ENCODE measurements around the gene COLGALT1.
A peak's percentile ranks its signal among the peaks of the same experiment; 100 is the strongest.

COLGALT1 gene

GRCh38 chr19:17602872-17603510 lies 47.5 kb downstream of the COLGALT1 start:
- Histone ChIP-seq H3K36me3 (ENCODE audit: control insufficient read depth in 1 of 2, insufficient read depth in 2 of 2, low read length in 2 of 2) (no peaks in the 10 kb centered on the region), H3K4me1 (ENCODE audit: control insufficient read depth in 1 of 2, insufficient read depth in 2 of 2, low read length in 2 of 2) (peaks cover 0 to 8% of the 10 kb centered on the region in 2 donors), H3K4me3 (ENCODE audit: low read depth in 1 of 2, low read length in 2 of 2) (no peak overlapping the region), H3K9me3 (ENCODE audit: control insufficient read depth in 1 of 2, low read length in 2 of 2) (no peaks in the 10 kb centered on the region), H3K27me3 (ENCODE audit: low read depth, low read length) (peaks cover 10% of the 10 kb centered on the region), H3K27ac (ENCODE audit: low read length) (no peak overlapping the region)

- Histone ChIP-seq H3K4me1 (ENCODE audit: control insufficient read depth in 1 of 2, insufficient read depth in 2 of 2, low read length in 2 of 2) (peaks cover 0 to 8% of the 10 kb centered on the region in 2 donors), H3K9me3 (ENCODE audit: control insufficient read depth in 1 of 2, low read length in 2 of 2) (no peaks in the 10 kb centered on the region), H3K4me3 (ENCODE audit: low read depth in 1 of 2, low read length in 2 of 2) (no peak overlapping the region), H3K27ac (ENCODE audit: low read length) (no peak overlapping the region), H3K36me3 (ENCODE audit: control insufficient read depth in 1 of 2, insufficient read depth in 2 of 2, low read length in 2 of 2) (no peaks in the 10 kb centered on the region), H3K27me3 (ENCODE audit: low read depth, low read length) (peaks cover 10% of the 10 kb centered on the region)
Observed at GRCh38 chr19:17604372-17605025, 49.0 kb downstream of the COLGALT1 start.

- Histone ChIP-seq H3K27ac (ENCODE audit: low read length) (no peak overlapping the region), H3K4me3 (ENCODE audit: low read depth in 1 of 2, low read length in 2 of 2) (no peak overlapping the region), H3K36me3 (ENCODE audit: control insufficient read depth in 1 of 2, insufficient read depth in 2 of 2, low read length in 2 of 2) (no peaks in the 10 kb centered on the region), H3K9me3 (ENCODE audit: control insufficient read depth in 1 of 2, low read length in 2 of 2) (no peaks in the 10 kb centered on the region), H3K4me1 (ENCODE audit: control insufficient read depth in 1 of 2, insufficient read depth in 2 of 2, low read length in 2 of 2) (peaks cover 0 to 8% of the 10 kb centered on the region in 2 donors), H3K27me3 (ENCODE audit: low read depth, low read length) (peaks cover 10% of the 10 kb centered on the region)
Observed at GRCh38 chr19:17605117-17605516, 49.7 kb downstream of the COLGALT1 start.

- H3K4me3 ChIP-seq (ENCODE audit: low read depth in 1 of 2, low read length in 2 of 2): peak overlapping the region; percentile 30 to 60
- no peak overlapping the region for H3K27ac ChIP-seq (ENCODE audit: low read length)
- peaks cover 10% of the 10 kb centered on the region for H3K27me3 ChIP-seq (ENCODE audit: low read depth, low read length)
- no peaks in the 10 kb centered on the region for H3K36me3 ChIP-seq (ENCODE audit: control insufficient read depth in 1 of 2, insufficient read depth in 2 of 2, low read length in 2 of 2)
- peaks cover 0 to 8% of the 10 kb centered on the region in 2 donors for H3K4me1 ChIP-seq (ENCODE audit: control insufficient read depth in 1 of 2, insufficient read depth in 2 of 2, low read length in 2 of 2)
- H3K9me3 ChIP-seq (ENCODE audit: control insufficient read depth in 1 of 2, low read length in 2 of 2): no peaks in the 10 kb centered on the region
Observed at GRCh38 chr19:17605761-17606589, 50.5 kb downstream of the COLGALT1 start.

- no peaks in the 10 kb centered on the region for H3K9me3 ChIP-seq (ENCODE audit: control insufficient read depth in 1 of 2, low read length in 2 of 2)
- H3K4me1 ChIP-seq (ENCODE audit: control insufficient read depth in 1 of 2, insufficient read depth in 2 of 2, low read length in 2 of 2): peaks cover 0 to 8% of the 10 kb centered on the region in 2 donors
- H3K4me3 ChIP-seq (ENCODE audit: low read depth in 1 of 2, low read length in 2 of 2): peak overlapping the region in 1 of 2 donors; percentile 60
- H3K27me3 ChIP-seq (ENCODE audit: low read depth, low read length): peaks cover 10% of the 10 kb centered on the region
- no peak overlapping the region for H3K27ac ChIP-seq (ENCODE audit: low read length)
- no peaks in the 10 kb centered on the region for H3K36me3 ChIP-seq (ENCODE audit: control insufficient read depth in 1 of 2, insufficient read depth in 2 of 2, low read length in 2 of 2)
Observed at GRCh38 chr19:17606590-17607185, 51.2 kb downstream of the COLGALT1 start.

- no peaks in the 10 kb centered on the region for H3K36me3 ChIP-seq (ENCODE audit: control insufficient read depth in 1 of 2, insufficient read depth in 2 of 2, low read length in 2 of 2)
- no peak overlapping the region for H3K27ac ChIP-seq (ENCODE audit: low read length)
- no peaks in the 10 kb centered on the region for H3K9me3 ChIP-seq (ENCODE audit: control insufficient read depth in 1 of 2, low read length in 2 of 2)
- peaks cover 0 to 8% of the 10 kb centered on the region in 2 donors for H3K4me1 ChIP-seq (ENCODE audit: control insufficient read depth in 1 of 2, insufficient read depth in 2 of 2, low read length in 2 of 2)
- peaks cover 6% of the 10 kb centered on the region for H3K27me3 ChIP-seq (ENCODE audit: low read depth, low read length)
- no peak overlapping the region for H3K4me3 ChIP-seq (ENCODE audit: low read depth in 1 of 2, low read length in 2 of 2)
Observed at GRCh38 chr19:17607936-17608335, 52.5 kb downstream of the COLGALT1 start.

- Histone ChIP-seq H3K4me1 (ENCODE audit: control insufficient read depth in 1 of 2, insufficient read depth in 2 of 2, low read length in 2 of 2) (peaks cover 0 to 8% of the 10 kb centered on the region in 2 donors), H3K27ac (ENCODE audit: low read length) (no peak overlapping the region), H3K27me3 (ENCODE audit: low read depth, low read length) (no peaks in the 10 kb centered on the region), H3K4me3 (ENCODE audit: low read depth in 1 of 2, low read length in 2 of 2) (no peak overlapping the region), H3K9me3 (ENCODE audit: control insufficient read depth in 1 of 2, low read length in 2 of 2) (no peaks in the 10 kb centered on the region), H3K36me3 (ENCODE audit: control insufficient read depth in 1 of 2, insufficient read depth in 2 of 2, low read length in 2 of 2) (no peaks in the 10 kb centered on the region)
Observed at GRCh38 chr19:17610384-17610783, 54.9 kb downstream of the COLGALT1 start.

- H3K36me3 ChIP-seq (ENCODE audit: control insufficient read depth in 1 of 2, insufficient read depth in 2 of 2, low read length in 2 of 2): no peaks in the 10 kb centered on the region
- H3K27me3 ChIP-seq (ENCODE audit: low read depth, low read length): no peaks in the 10 kb centered on the region
- H3K9me3 ChIP-seq (ENCODE audit: control insufficient read depth in 1 of 2, low read length in 2 of 2): no peaks in the 10 kb centered on the region
- H3K4me3 ChIP-seq (ENCODE audit: low read depth in 1 of 2, low read length in 2 of 2): no peak overlapping the region
- no peak overlapping the region for H3K27ac ChIP-seq (ENCODE audit: low read length)
- H3K4me1 ChIP-seq (ENCODE audit: control insufficient read depth in 1 of 2, insufficient read depth in 2 of 2, low read length in 2 of 2): peaks cover 0 to 6% of the 10 kb centered on the region in 2 donors
Observed at GRCh38 chr19:17611462-17612244, 56.2 kb downstream of the COLGALT1 start.

GRCh38 chr19:17614476-17614875 lies 59.0 kb downstream of the COLGALT1 start:
- H3K4me3 ChIP-seq (ENCODE audit: low read depth in 1 of 2, low read length in 2 of 2): no peak overlapping the region
- H3K27me3 ChIP-seq (ENCODE audit: low read depth, low read length): no peaks in the 10 kb centered on the region
- H3K4me1 ChIP-seq (ENCODE audit: control insufficient read depth in 1 of 2, insufficient read depth in 2 of 2, low read length in 2 of 2): peaks cover 0 to 5% of the 10 kb centered on the region in 2 donors
- H3K36me3 ChIP-seq (ENCODE audit: control insufficient read depth in 1 of 2, insufficient read depth in 2 of 2, low read length in 2 of 2): no peaks in the 10 kb centered on the region
- no peak overlapping the region for H3K27ac ChIP-seq (ENCODE audit: low read length)
- H3K9me3 ChIP-seq (ENCODE audit: control insufficient read depth in 1 of 2, low read length in 2 of 2): no peaks in the 10 kb centered on the region

GRCh38 chr19:17615889-17616685 lies 60.6 kb downstream of the COLGALT1 start:
- Histone ChIP-seq H3K27ac (ENCODE audit: low read length) (no peak overlapping the region), H3K36me3 (ENCODE audit: control insufficient read depth in 1 of 2, insufficient read depth in 2 of 2, low read length in 2 of 2) (no peaks in the 10 kb centered on the region), H3K4me3 (ENCODE audit: low read depth in 1 of 2, low read length in 2 of 2) (no peak overlapping the region), H3K27me3 (ENCODE audit: low read depth, low read length) (no peaks in the 10 kb centered on the region), H3K9me3 (ENCODE audit: control insufficient read depth in 1 of 2, low read length in 2 of 2) (peaks cover 0 to under 1% of the 10 kb centered on the region in 2 donors), H3K4me1 (ENCODE audit: control insufficient read depth in 1 of 2, insufficient read depth in 2 of 2, low read length in 2 of 2) (peaks cover 0 to 5% of the 10 kb centered on the region in 2 donors)

All from muscle layer of duodenum (tissue), 2 donors.